ENCODE data around the gene ADCYAP1R1.

GRCh38 chr7:31028006-31028405 is 24.1 kb upstream of the ADCYAP1R1 start:
- TF ChIP-seq POLR2A (IDR thresholded peaks at IDR 0.05; ENCODE audit: low read length) (no peak), GATA1 (IDR thresholded peaks at IDR 0.05; ENCODE audit: low read depth, low read length) (no peak)

All from erythroblast (primary cell).